Endothelial cell (in vitro differentiated cells): ENCODE data around the gene VWF. TPM values are rescaled to one million over a fixed set of nuclear protein-coding genes. Genes with fewer than 3 reads are reported as not detected.

Experiments
- DNase-seq: peaks from one replicate; pipeline ENCODE4 v3.0.0; 2021; ENCODE audit warnings: low spot score
- H3K27ac Mint-ChIP-seq: one replicate; pipeline ENCODE4 v1.8.0; 2021; ENCODE audit warnings: mixed read lengths, inconsistent platforms; ENCODE audit not compliant: unreplicated experiment
- H3K27me3 Mint-ChIP-seq: one replicate; pipeline ENCODE4 v1.8.0; 2021; ENCODE audit warnings: mild to moderate bottlenecking, moderate library complexity, mixed read lengths, inconsistent platforms; ENCODE audit not compliant: unreplicated experiment
- H3K36me3 Mint-ChIP-seq: one replicate; pipeline ENCODE4 v1.8.0; 2021; ENCODE audit warnings: mild to moderate bottlenecking, low read depth, mixed read lengths, inconsistent platforms; ENCODE audit not compliant: unreplicated experiment
- H3K4me1 Mint-ChIP-seq: one replicate; pipeline ENCODE4 v1.8.0; 2021; ENCODE audit warnings: mild to moderate bottlenecking, mixed read lengths, inconsistent platforms; ENCODE audit not compliant: unreplicated experiment
- H3K4me3 Mint-ChIP-seq: one replicate; pipeline ENCODE4 v1.8.0; 2021; ENCODE audit warnings: mild to moderate bottlenecking, mixed read lengths, inconsistent platforms; ENCODE audit not compliant: unreplicated experiment
- H3K9me3 Mint-ChIP-seq: one replicate; pipeline ENCODE4 v1.8.0; 2021; ENCODE audit warnings: mixed read lengths, inconsistent platforms; ENCODE audit not compliant: unreplicated experiment
- CTCF ChIP-seq: fragments of 200-600 bp; sonication (generic); IDR thresholded peaks from one replicate; pipeline ENCODE4 v1.5.0; 2021; ENCODE audit warnings: antibody characterized with exemption; ENCODE audit not compliant: unreplicated experiment
- total RNA-seq: library from RNA; stranded (reverse); fragmentation: NEBNext Ultra II Directional; extraction: Animal tissue kit (Norgen Biotek cat#: 25700); gene quantifications from one replicate; pipeline ENCODE4 v1.2.1, GENCODE V29; 2021; ENCODE audit not compliant: unreplicated experiment

VWF gene
- total RNA-seq, 1 donor from 2014 or later, result 56.0 TPM

DNA sequence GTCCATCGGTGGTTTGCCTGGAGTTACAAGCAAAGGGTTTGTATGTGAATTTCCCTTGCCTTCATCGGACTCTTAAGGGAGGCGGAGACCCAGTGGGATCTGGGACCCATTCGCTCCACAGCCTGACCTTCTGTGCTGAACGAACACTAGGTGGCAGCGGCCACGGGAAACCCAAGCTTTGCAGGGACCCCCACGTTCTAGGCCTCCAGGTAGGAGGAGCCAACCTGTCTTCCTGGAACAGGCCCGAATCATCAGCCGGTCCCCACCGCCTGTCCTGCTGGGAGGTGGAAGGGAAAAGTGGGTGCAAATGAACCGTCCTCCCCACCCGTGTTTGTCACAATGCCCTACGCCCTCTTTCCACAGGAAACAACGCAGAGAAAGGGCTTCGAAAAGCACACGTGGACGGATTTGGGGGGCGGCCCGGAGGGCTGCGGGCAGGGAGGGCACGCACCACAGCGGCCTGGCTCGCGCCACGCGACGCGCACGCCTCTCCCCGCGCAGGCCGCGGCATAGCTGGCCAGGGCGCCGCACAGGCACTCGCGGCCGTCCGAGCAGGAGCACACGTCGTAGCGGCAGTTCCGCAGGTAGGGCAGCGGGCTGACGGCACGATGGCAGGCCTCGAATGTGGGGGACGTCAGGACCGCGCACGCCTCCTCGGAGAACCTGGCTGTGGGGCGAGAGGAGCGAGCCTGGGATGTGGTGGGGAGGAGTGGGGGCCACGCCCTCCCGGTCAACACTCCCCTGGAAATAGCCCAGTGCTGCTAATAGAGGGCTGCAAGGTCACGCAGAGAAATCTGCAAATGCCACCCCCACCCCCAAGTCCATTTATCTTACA is 67.8 kb downstream of the VWF start:
- Mint-ChIP-seq H3K4me1 (peaks cover 2% of the 10 kb centered on the region), H3K27me3 (no peaks in the 10 kb centered on the region), H3K36me3 (peaks cover 4% of the 10 kb centered on the region), H3K27ac (no peak overlapping the region), H3K4me3 (no peak overlapping the region), H3K9me3 (no peaks in the 10 kb centered on the region)
- TF ChIP-seq CTCF, result no peak
- peak; percentile 52 for DNase-seq

DNA sequence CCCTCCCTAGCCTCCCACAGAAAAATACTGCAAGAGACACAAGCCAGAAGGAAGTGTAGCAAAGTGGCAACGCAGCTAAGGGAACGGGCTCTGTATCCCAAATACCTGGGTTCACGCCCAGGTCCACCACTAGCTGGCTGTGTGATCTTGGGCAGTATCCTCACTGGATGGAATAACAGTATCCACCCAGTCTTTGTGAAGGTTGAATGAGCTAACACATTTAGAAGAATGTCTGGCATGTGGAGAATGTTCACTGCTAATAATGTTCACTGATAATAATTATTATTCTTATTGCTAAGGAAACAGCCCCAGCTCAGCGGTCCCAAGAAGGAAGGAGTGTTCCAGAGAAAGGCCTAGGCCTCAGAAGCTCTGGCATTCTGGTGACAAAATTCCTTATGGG is 70.9 kb downstream of the VWF start:
- H3K27ac Mint-ChIP-seq, result no peak overlapping the region
- no peak overlapping the region for H3K4me3 Mint-ChIP-seq
- no peaks in the 10 kb centered on the region for H3K9me3 Mint-ChIP-seq
- no peak for TF ChIP-seq CTCF
- no peaks in the 10 kb centered on the region for H3K27me3 Mint-ChIP-seq
- peaks cover 2% of the 10 kb centered on the region for H3K4me1 Mint-ChIP-seq
- peaks cover 4% of the 10 kb centered on the region for H3K36me3 Mint-ChIP-seq
- DNase-seq, result no peak

DNA sequence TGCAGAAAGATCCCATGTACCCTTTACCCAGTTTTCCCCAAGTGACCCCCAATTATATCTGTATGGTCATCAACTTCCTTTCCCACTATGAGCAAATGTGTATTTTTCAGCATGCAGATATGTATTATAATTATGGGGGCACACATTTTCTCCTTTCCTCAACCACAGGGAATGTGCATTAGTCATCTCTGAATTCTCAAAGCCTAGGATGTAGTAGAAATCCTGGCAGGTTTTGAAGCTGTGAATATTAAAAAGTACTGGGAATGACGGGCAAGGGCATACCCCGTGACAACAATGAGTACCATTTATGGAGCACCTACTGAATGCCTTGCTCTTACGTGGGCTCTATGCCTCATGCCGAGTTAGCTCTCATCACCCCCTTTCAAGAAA is 71.5 kb downstream of the VWF start:
- no peak for TF ChIP-seq CTCF
- H3K4me3 Mint-ChIP-seq, result no peak overlapping the region
- no peaks in the 10 kb centered on the region for H3K27me3 Mint-ChIP-seq
- H3K4me1 Mint-ChIP-seq, result peaks cover 2% of the 10 kb centered on the region
- H3K9me3 Mint-ChIP-seq, result no peaks in the 10 kb centered on the region
- DNase-seq, result no peak
- peaks cover 4% of the 10 kb centered on the region for H3K36me3 Mint-ChIP-seq
- no peak overlapping the region for H3K27ac Mint-ChIP-seq

DNA sequence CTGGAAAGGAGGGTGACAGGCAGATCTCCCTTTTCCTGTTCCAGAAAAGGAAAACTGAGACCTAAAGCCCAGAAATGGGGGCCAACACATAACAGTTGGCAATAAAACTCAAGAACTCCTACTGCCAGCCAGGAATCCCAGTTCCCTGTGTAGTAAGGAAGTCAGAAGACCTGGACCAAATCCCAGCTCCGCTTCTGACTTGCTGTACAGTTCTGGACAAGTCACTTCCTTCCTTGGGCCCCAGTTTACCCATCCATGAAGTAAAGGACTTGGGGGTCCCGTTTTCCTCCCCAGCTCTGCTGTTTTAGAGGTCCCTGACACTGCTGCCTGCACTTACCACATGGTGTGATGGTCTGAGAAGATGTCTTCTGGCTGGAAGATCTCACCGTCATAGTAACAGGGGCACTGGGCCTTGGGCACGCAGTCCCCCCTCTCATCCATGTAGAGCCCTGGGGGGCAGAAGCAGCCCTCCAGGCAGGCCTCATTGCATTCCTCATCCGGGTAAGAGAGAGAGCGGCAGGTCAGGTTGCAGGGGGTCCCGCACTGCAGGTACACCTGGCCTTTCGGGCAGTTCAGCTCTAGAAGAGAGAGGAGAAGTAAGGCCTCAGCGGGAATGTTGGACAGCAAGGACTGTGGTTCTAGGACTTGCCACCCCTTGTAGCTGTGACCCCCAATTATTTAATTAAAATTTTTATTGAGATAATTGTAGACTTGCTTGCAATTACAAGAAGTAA is 72.1 kb downstream of the VWF start:
- H3K36me3 Mint-ChIP-seq, result peaks cover 6% of the 10 kb centered on the region
- no peaks in the 10 kb centered on the region for H3K9me3 Mint-ChIP-seq
- DNase-seq, result no peak
- no peak overlapping the region for H3K4me3 Mint-ChIP-seq
- H3K27me3 Mint-ChIP-seq, result peaks cover under 1% of the 10 kb centered on the region
- H3K4me1 Mint-ChIP-seq, result peaks cover 2% of the 10 kb centered on the region
- TF ChIP-seq CTCF, result no peak
- H3K27ac Mint-ChIP-seq, result no peak overlapping the region

- H3K9me3 Mint-ChIP-seq, result no peaks in the 10 kb centered on the region
- DNase-seq, result no peak
- H3K27ac Mint-ChIP-seq, result no peak overlapping the region
- peaks cover 18% of the 10 kb centered on the region for H3K36me3 Mint-ChIP-seq
- H3K4me1 Mint-ChIP-seq, result no peaks in the 10 kb centered on the region
- H3K27me3 Mint-ChIP-seq, result peaks cover 4% of the 10 kb centered on the region
- H3K4me3 Mint-ChIP-seq, result no peak overlapping the region
- no peak for TF ChIP-seq CTCF
Observed at GRCh38 chr12:6049992-6050391, 74.5 kb downstream of the VWF start.
